HepG2 (cell line): ENCODE measurements around the gene PSMB3. TPM values are rescaled to one million over a fixed set of nuclear protein-coding genes. Genes with fewer than 3 reads are reported as not detected.

Experiments used
- ARNTL ChIP-seq: sonication (generic); formaldehyde crosslinking; IDR thresholded peaks from 2 replicates; pipeline ENCODE4 v1.4.0; 2020; ENCODE audit warnings: mild to moderate bottlenecking, missing genetic modification reagents
- ATF5 ChIP-seq: sonication (generic); formaldehyde crosslinking; IDR thresholded peaks from 2 replicates; pipeline ENCODE4 v1.4.0; 2020; ENCODE audit warnings: mild to moderate bottlenecking, low read depth, missing genetic modification reagents
- BCL6 ChIP-seq: IDR thresholded peaks from 2 replicates; pipeline ENCODE4 v1.6.1; 2016; ENCODE audit warnings: missing genetic modification reagents, missing compliant biosample characterization
- CBX5 ChIP-seq: sonication (generic); formaldehyde crosslinking; IDR thresholded peaks from 2 replicates; pipeline ENCODE4 v1.4.0; 2020; ENCODE audit warnings: missing genetic modification reagents, borderline replicate concordance
- GPN1 ChIP-seq: sonication (generic); formaldehyde crosslinking; IDR thresholded peaks from 2 replicates; pipeline ENCODE4 v1.5.1; 2020; ENCODE audit warnings: missing genetic modification reagents, borderline replicate concordance
- HDAC6 ChIP-seq: fragments of 200-600 bp; sonication (generic); IDR thresholded peaks from 2 replicates; pipeline ENCODE4 v1.7.0; 2017; ENCODE audit warnings: mild to moderate bottlenecking, antibody characterized with exemption, low read length, low read depth
- HOXA3 ChIP-seq: sonication (generic); formaldehyde crosslinking; IDR thresholded peaks from 2 replicates; pipeline ENCODE4 v1.5.0; 2020; ENCODE audit warnings: missing genetic modification reagents
- KAT7 ChIP-seq: IDR thresholded peaks from 2 replicates; pipeline ENCODE4 v1.6.1; 2018; ENCODE audit warnings: borderline replicate concordance, missing compliant biosample characterization
- KAT8 ChIP-seq: IDR thresholded peaks from 2 replicates; pipeline ENCODE4 v1.6.1; 2016; ENCODE audit warnings: missing genetic modification reagents, missing compliant biosample characterization
- MIER3 ChIP-seq: IDR thresholded peaks from 2 replicates; pipeline ENCODE4 v1.6.1; 2016; ENCODE audit warnings: missing compliant biosample characterization, borderline replicate concordance
- MXD1 ChIP-seq: sonication (generic); formaldehyde crosslinking; IDR thresholded peaks from 2 replicates; pipeline ENCODE4 v1.4.0; 2020; ENCODE audit warnings: mild to moderate bottlenecking, missing genetic modification reagents
- NR2F2 ChIP-seq: IDR thresholded peaks from 2 replicates; pipeline ENCODE4 v1.6.1; 2012; ENCODE audit warnings: low read depth, inconsistent platforms, borderline replicate concordance
- RFXANK ChIP-seq: IDR thresholded peaks from 2 replicates; pipeline ENCODE4 v1.6.1; 2016
- RXRB ChIP-seq: IDR thresholded peaks from 2 replicates; pipeline ENCODE4 v1.6.1; 2016; ENCODE audit warnings: borderline replicate concordance, missing genetic modification reagents, missing compliant biosample characterization
- SP5 ChIP-seq: IDR thresholded peaks from 2 replicates; pipeline ENCODE4 v1.6.1; 2016; ENCODE audit warnings: low read depth, borderline replicate concordance
- ZBTB21 ChIP-seq: sonication (generic); formaldehyde crosslinking; IDR thresholded peaks from 2 replicates; pipeline ENCODE4 v1.4.0; 2020; ENCODE audit warnings: missing genetic modification reagents
- ZBTB38 ChIP-seq: sonication (generic); formaldehyde crosslinking; IDR thresholded peaks from 2 replicates; pipeline ENCODE4 v1.5.1; 2020; ENCODE audit warnings: mild to moderate bottlenecking, missing genetic modification reagents
- ZBTB39 ChIP-seq: sonication (generic); formaldehyde crosslinking; IDR thresholded peaks from 2 replicates; pipeline ENCODE4 v1.5.0; 2020; ENCODE audit warnings: missing genetic modification reagents
- ZC3H4 ChIP-seq: sonication (generic); formaldehyde crosslinking; IDR thresholded peaks from 2 replicates; pipeline ENCODE4 v1.4.0; 2020; ENCODE audit warnings: missing genetic modification reagents, borderline replicate concordance
- ZIK1 ChIP-seq: sonication (generic); formaldehyde crosslinking; IDR thresholded peaks from 2 replicates; pipeline ENCODE4 v1.5.0; 2020; ENCODE audit warnings: mild to moderate bottlenecking, low read depth, missing genetic modification reagents, borderline replicate concordance
- ZMAT3 ChIP-seq: sonication (generic); formaldehyde crosslinking; conservative IDR thresholded peaks from 2 replicates; pipeline ENCODE4 v1.7.0; 2021; ENCODE audit warnings: missing genetic modification reagents
- ZNF468 ChIP-seq: sonication (generic); formaldehyde crosslinking; IDR thresholded peaks from 2 replicates; pipeline ENCODE4 v1.8.0; 2022; ENCODE audit warnings: mild to moderate bottlenecking, moderate library complexity, missing genetic modification reagents
- ZNF709 ChIP-seq: sonication (generic); formaldehyde crosslinking; IDR thresholded peaks from 2 replicates; pipeline ENCODE4 v1.5.0; 2020; ENCODE audit warnings: mild to moderate bottlenecking, missing genetic modification reagents
- ZNF768 ChIP-seq: sonication (generic); formaldehyde crosslinking; IDR thresholded peaks from 2 replicates; pipeline ENCODE4 v1.4.0; 2020; ENCODE audit warnings: missing genetic modification reagents
- polyA plus RNA-seq, 8 experiments: library from polyadenylated mRNA; depleted of rRNA in 3 of 8; stranded (reverse) in 7 of 8; unstranded in 1 of 8; fragments of >200 nt; fragmentation: Illumina TruSeq in 4 of 8; extraction: Trizol in 4 of 8; gene quantifications; 2 replicates each; pipeline versions ENCODE4 v1.2.1 to v1.2.3, GENCODE V29; 2011 to 2016; ENCODE audit warnings: low read depth in 4 of 8, missing spikeins in 1 of 8, mixed read lengths in 1 of 8; ENCODE audit not compliant: insufficient read depth in 1 of 8
- total RNA-seq, 5 experiments: library from RNA; depleted of rRNA; stranded (reverse); fragments of >200 nt; fragmentation: Illumina TruSeq; extraction: Trizol; gene quantifications; 2 replicates each; pipeline ENCODE4 v1.2.3, GENCODE V29; 2016; ENCODE audit warnings: low read depth in 1 of 5
- TF ChIP-seq, protein P1 (sequence below): sonication (generic); formaldehyde crosslinking; conservative IDR thresholded peaks from 2 replicates; pipeline ENCODE4 v1.8.0; 2022; ENCODE audit warnings: missing genetic modification reagents
- TF ChIP-seq, protein P2 (sequence below): sonication (generic); formaldehyde crosslinking; IDR thresholded peaks from 2 replicates; pipeline ENCODE4 v1.8.1; 2023; ENCODE audit warnings: missing genetic modification reagents, mild to moderate bottlenecking, borderline replicate concordance

PSMB3 gene
- total and polyA plus RNA-seq, 2 of the 13 experiments (the other 11 are each of a cell fraction or from before 2014, with no cell fraction given), result 366 to 517 TPM

- no peak for TF ChIP-seq ZNF709 (CRISPR knock-in tag)
- TF ChIP-seq MIER3, result 0 out of 2 replicates have a peak, but pooled peaks have one; percentile 32
- TF ChIP-seq MXD1 (CRISPR knock-in tag), result peak; percentile 62; the same call in 1 of the 2 replicates
- TF ChIP-seq, protein P1, sequence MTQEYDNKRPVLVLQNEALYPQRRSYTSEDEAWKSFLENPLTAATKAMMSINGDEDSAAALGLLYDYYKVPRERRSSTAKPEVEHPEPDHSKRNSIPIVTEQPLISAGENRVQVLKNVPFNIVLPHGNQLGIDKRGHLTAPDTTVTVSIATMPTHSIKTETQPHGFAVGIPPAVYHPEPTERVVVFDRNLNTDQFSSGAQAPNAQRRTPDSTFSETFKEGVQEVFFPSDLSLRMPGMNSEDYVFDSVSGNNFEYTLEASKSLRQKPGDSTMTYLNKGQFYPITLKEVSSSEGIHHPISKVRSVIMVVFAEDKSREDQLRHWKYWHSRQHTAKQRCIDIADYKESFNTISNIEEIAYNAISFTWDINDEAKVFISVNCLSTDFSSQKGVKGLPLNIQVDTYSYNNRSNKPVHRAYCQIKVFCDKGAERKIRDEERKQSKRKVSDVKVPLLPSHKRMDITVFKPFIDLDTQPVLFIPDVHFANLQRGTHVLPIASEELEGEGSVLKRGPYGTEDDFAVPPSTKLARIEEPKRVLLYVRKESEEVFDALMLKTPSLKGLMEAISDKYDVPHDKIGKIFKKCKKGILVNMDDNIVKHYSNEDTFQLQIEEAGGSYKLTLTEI, result no peak
- TF ChIP-seq SP5 (CRISPR knock-in tag), result peak; percentile 50; the same call in 1 of the 2 replicates
- no peak for TF ChIP-seq RFXANK (CRISPR knock-in tag)
- TF ChIP-seq ZC3H4, result 0 out of 2 replicates have a peak, but pooled peaks have one; percentile 66
- peak; percentile 24; the same call in 1 of the 2 replicates for TF ChIP-seq ZBTB38 (CRISPR knock-in tag)
- peak; percentile 9; the same call in 1 of the 2 replicates for TF ChIP-seq ZBTB39
- 0 out of 2 replicates have a peak, but pooled peaks have one; percentile 8 for TF ChIP-seq RXRB (CRISPR knock-in tag)
- TF ChIP-seq ZNF468 (CRISPR knock-in tag), result peak; percentile 59; the same call in 1 of the 2 replicates
- TF ChIP-seq HDAC6, result no peak
- 0 out of 2 replicates have a peak, but pooled peaks have one; percentile 16 for TF ChIP-seq BCL6 (CRISPR knock-in tag)
- no peak for TF ChIP-seq ZBTB21 (CRISPR knock-in tag)
- TF ChIP-seq ZMAT3, result 0 out of 2 replicates have a peak, but pooled peaks have one; percentile 10
- peak; percentile 43; the same call in 1 of the 2 replicates for TF ChIP-seq HOXA3 (CRISPR knock-in tag)
- TF ChIP-seq NR2F2, result no peak
- 0 out of 2 replicates have a peak, but pooled peaks have one; percentile 16 for TF ChIP-seq CBX5 (CRISPR knock-in tag)
- 0 out of 2 replicates have a peak, but pooled peaks have one; percentile 47 for TF ChIP-seq ATF5 (CRISPR knock-in tag)
- 0 out of 2 replicates have a peak, but pooled peaks have one; percentile 49 for TF ChIP-seq GPN1 (CRISPR knock-in tag)
- TF ChIP-seq, protein P2, sequence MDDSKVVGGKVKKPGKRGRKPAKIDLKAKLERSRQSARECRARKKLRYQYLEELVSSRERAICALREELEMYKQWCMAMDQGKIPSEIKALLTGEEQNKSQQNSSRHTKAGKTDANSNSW (CRISPR knock-in tag), result peak; percentile 87; the same call in 1 of the 2 replicates
- TF ChIP-seq KAT7, result peak; percentile 78; the same call in 1 of the 2 replicates
- TF ChIP-seq ZNF768, result peak; percentile 68; the same call in 1 of the 2 replicates
- peak; percentile 68; the same call in 1 of the 2 replicates for TF ChIP-seq ARNTL (CRISPR knock-in tag)
- no peak for TF ChIP-seq KAT8 (CRISPR knock-in tag)
- TF ChIP-seq ZIK1 (CRISPR knock-in tag), result peak; percentile 44; the same call in 1 of the 2 replicates
Measured at GRCh38 chr17:38747463-38748148, 4.9 kb upstream of the PSMB3 start (continued).
